GM23338 (cell line): ENCODE data around the gene FOXP4.

ENCODE experiments used
- EZH2 ChIP-seq: fragments of 200-600 bp; sonication (generic); IDR thresholded peaks from one replicate; pipeline ENCODE4 v1.8.0; 2017; ENCODE audit warnings: antibody characterized with exemption, mild to moderate bottlenecking, low read depth; ENCODE audit not compliant: unreplicated experiment
- EZH2phosphoT487 ChIP-seq: fragments of 200-600 bp; sonication (generic); IDR thresholded peaks from one replicate; pipeline ENCODE4 v1.8.1; 2018; ENCODE audit warnings: antibody characterized with exemption; ENCODE audit not compliant: unreplicated experiment
- NANOG ChIP-seq: IDR thresholded peaks from 2 replicates; pipeline ENCODE4 v1.6.1; 2016; ENCODE audit warnings: antibody characterized with exemption, borderline replicate concordance
- POLR2AphosphoS5 ChIP-seq: IDR thresholded peaks from 2 replicates; pipeline ENCODE4 v1.6.1; 2016; ENCODE audit warnings: antibody characterized with exemption, low read depth
- TF ChIP-seq, protein P1 (sequence below), 2 experiments: fragments of 200-600 bp in 1 of 2; sonication (generic) in 1 of 2; conservative IDR thresholded peaks; 2 replicates each; pipeline versions ENCODE4 v1.5.1 to v1.6.1; 2016 to 2017; ENCODE audit warnings: antibody characterized with exemption in 2 of 2, low read depth in 2 of 2, mild to moderate bottlenecking in 2 of 2, moderate library complexity in 1 of 2
- TF ChIP-seq, protein P2 (sequence below): IDR thresholded peaks from one replicate; pipeline ENCODE4 v1.6.1; 2018; ENCODE audit warnings: antibody characterized with exemption; ENCODE audit not compliant: unreplicated experiment

DNA sequence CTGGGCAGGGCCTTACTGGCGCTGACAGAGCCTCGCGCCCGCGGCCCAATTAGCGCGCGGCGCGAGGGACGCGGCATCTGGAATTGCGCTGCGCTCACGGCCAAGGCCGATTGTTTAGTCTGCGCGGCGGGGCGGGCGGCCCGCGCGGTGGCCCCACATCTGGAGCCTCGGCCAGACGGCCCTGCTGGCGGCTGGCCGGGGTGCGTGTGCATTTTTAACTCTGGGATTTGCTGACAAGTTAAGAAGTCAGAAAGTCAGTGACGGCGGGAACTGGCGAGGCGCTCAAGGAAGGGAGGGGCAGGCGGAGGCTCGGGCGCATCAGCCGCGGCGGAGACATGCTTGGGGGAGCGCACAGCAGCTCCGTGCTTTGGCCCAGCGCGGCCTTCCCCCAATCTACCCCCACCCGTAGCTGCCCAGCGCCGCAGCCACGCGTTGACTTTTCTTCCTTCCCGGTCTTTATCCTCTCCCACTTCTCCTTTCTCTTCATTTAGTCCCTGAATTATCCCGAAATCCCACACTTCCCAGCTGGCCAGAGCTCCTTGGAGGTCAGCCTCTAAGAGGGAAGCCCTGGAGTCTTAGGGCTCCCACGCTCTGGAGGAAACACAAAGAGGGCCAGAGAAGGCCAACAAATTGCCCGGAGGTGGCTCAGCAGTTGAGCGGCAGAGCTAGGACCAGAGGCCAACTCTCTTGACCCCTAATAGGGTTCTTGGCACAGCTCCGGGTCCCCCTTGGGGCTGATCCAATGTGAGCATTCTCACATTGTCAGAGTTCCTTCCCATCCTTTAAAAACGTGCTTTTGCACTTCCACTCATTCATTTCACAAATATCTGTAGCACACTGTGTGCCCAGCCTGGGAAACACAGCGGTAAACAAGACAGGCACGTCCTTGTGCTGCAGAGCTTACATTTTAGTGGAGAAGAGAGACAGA lies 40.8 kb upstream of the FOXP4 start:
- TF ChIP-seq, protein P1, sequence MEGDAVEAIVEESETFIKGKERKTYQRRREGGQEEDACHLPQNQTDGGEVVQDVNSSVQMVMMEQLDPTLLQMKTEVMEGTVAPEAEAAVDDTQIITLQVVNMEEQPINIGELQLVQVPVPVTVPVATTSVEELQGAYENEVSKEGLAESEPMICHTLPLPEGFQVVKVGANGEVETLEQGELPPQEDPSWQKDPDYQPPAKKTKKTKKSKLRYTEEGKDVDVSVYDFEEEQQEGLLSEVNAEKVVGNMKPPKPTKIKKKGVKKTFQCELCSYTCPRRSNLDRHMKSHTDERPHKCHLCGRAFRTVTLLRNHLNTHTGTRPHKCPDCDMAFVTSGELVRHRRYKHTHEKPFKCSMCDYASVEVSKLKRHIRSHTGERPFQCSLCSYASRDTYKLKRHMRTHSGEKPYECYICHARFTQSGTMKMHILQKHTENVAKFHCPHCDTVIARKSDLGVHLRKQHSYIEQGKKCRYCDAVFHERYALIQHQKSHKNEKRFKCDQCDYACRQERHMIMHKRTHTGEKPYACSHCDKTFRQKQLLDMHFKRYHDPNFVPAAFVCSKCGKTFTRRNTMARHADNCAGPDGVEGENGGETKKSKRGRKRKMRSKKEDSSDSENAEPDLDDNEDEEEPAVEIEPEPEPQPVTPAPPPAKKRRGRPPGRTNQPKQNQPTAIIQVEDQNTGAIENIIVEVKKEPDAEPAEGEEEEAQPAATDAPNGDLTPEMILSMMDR (conservative IDR thresholded peaks at IDR 0.05; ENCODE audit: low read depth in 2 of 2): no peak
- TF ChIP-seq NANOG (no peak), POLR2AphosphoS5 (no peak), EZH2phosphoT487 (peak; percentile 81), EZH2 (peak; percentile 58)
- TF ChIP-seq, protein P2, sequence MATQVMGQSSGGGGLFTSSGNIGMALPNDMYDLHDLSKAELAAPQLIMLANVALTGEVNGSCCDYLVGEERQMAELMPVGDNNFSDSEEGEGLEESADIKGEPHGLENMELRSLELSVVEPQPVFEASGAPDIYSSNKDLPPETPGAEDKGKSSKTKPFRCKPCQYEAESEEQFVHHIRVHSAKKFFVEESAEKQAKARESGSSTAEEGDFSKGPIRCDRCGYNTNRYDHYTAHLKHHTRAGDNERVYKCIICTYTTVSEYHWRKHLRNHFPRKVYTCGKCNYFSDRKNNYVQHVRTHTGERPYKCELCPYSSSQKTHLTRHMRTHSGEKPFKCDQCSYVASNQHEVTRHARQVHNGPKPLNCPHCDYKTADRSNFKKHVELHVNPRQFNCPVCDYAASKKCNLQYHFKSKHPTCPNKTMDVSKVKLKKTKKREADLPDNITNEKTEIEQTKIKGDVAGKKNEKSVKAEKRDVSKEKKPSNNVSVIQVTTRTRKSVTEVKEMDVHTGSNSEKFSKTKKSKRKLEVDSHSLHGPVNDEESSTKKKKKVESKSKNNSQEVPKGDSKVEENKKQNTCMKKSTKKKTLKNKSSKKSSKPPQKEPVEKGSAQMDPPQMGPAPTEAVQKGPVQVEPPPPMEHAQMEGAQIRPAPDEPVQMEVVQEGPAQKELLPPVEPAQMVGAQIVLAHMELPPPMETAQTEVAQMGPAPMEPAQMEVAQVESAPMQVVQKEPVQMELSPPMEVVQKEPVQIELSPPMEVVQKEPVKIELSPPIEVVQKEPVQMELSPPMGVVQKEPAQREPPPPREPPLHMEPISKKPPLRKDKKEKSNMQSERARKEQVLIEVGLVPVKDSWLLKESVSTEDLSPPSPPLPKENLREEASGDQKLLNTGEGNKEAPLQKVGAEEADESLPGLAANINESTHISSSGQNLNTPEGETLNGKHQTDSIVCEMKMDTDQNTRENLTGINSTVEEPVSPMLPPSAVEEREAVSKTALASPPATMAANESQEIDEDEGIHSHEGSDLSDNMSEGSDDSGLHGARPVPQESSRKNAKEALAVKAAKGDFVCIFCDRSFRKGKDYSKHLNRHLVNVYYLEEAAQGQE: no peak
